Activated B cell treated with CpG ODN at 0.5 μM for 24 hours (primary cell): ENCODE measurements around the gene POLR1A. TPM values are rescaled to one million over a fixed set of nuclear protein-coding genes. Genes with fewer than 3 reads are reported as not detected.
A peak's percentile ranks its signal among the peaks of the same experiment; 100 is the strongest.

Source experiments
- ATAC-seq: fragments of 200-7000 bp; cut with Tn5 transposase; one replicate; pipeline ENCODE4 v1.10.0; 2021; ENCODE audit warnings: low read depth, mild to moderate bottlenecking, moderate library complexity
- CTCF ChIA-PET: fragments of 350-600 bp; sonication (Branson Sonifier 250); formaldehyde crosslinking; loops from one replicate; lab custom pipeline; 2021; ENCODE audit warnings: antibody characterized with exemption; lab: Charles Lee
- POLR2A ChIA-PET: fragments of 350-600 bp; sonication (Branson Sonifier 250); formaldehyde crosslinking; loops from one replicate; lab custom pipeline; 2021; ENCODE audit warnings: antibody characterized with exemption; lab: Charles Lee
- DNase-seq: peaks from one replicate; pipeline ENCODE4 v3.0.0; 2022
- H3K27ac Mint-ChIP-seq: one replicate; pipeline ENCODE4 v1.8.0; 2020; ENCODE audit warnings: mixed read lengths
- H3K27me3 Mint-ChIP-seq: one replicate; pipeline ENCODE4 v1.8.0; 2021; ENCODE audit warnings: mixed read lengths
- H3K36me3 Mint-ChIP-seq: one replicate; pipeline ENCODE4 v1.8.0; 2021; ENCODE audit warnings: low read depth, mixed read lengths
- H3K4me1 Mint-ChIP-seq: one replicate; pipeline ENCODE4 v1.8.0; 2021; ENCODE audit warnings: mixed read lengths
- H3K4me3 Mint-ChIP-seq: one replicate; pipeline ENCODE4 v1.8.0; 2020; ENCODE audit warnings: mild to moderate bottlenecking, mixed read lengths
- H3K9me3 Mint-ChIP-seq: one replicate; pipeline ENCODE4 v1.8.0; 2020; ENCODE audit warnings: mixed read lengths
- CTCF ChIP-seq: fragments of 200-600 bp; IDR thresholded peaks from one replicate; pipeline ENCODE4 v1.8.0; 2022; ENCODE audit warnings: antibody characterized with exemption, mild to moderate bottlenecking
- intact Hi-C: fragments of 100-400 bp; cut with micrococcal nuclease; formaldehyde crosslinking; loops from one replicate; pipeline ENCODE4 v1.15.1; 2024
- total RNA-seq: library from RNA; stranded (reverse); gene quantifications from 2 replicates; pipeline ENCODE4 v1.2.3, GENCODE V29; 2022

Gene POLR1A
- total RNA-seq, 1 donor from 2014 or later = 53.4 TPM

- ChIA-PET POLR2A (no interaction called here), CTCF (interaction anchor here (1.4 kb wide), 1 partner anchor 17 kb away, joined by 3 read pairs; no protein-coding TSS in a partner anchor)
- TF ChIP-seq CTCF = no peak
- ATAC-seq (no peak), DNase-seq (no peak)
- Mint-ChIP-seq H3K9me3 (no peaks in the 10 kb centered on the region), H3K36me3 (peaks cover 77% of the 10 kb centered on the region), H3K27me3 (no peaks in the 10 kb centered on the region), H3K27ac (peak overlapping the region; percentile 1), H3K4me3 (no peak overlapping the region), H3K4me1 (peaks cover under 1% of the 10 kb centered on the region)
- intact Hi-C loops = no loop called here
Measured at GRCh38 chr2:86097114-86097896, 8.4 kb downstream of the POLR1A start.

GRCh38 chr2:86094229-86094628 is 11.5 kb downstream of the POLR1A start:
- no peak overlapping the region for H3K4me3 Mint-ChIP-seq
- ChIA-PET POLR2A (no interaction called here), CTCF (no interaction called here)
- no peak overlapping the region for H3K27ac Mint-ChIP-seq
- intact Hi-C loops = no loop called here
- ATAC-seq (no peak), DNase-seq (no peak)
- peaks cover 80% of the 10 kb centered on the region for H3K36me3 Mint-ChIP-seq
- TF ChIP-seq CTCF = no peak
- H3K4me1 Mint-ChIP-seq = no peaks in the 10 kb centered on the region
- no peaks in the 10 kb centered on the region for H3K27me3 Mint-ChIP-seq
- no peaks in the 10 kb centered on the region for H3K9me3 Mint-ChIP-seq

- Mint-ChIP-seq H3K27ac (no peak overlapping the region), H3K9me3 (no peaks in the 10 kb centered on the region), H3K4me3 (no peak overlapping the region), H3K4me1 (no peaks in the 10 kb centered on the region), H3K27me3 (no peaks in the 10 kb centered on the region), H3K36me3 (peaks cover 75% of the 10 kb centered on the region)
- ATAC-seq (no peak), DNase-seq (no peak)
- POLR2A ChIA-PET = no interaction called here
- CTCF ChIA-PET = interaction anchor here (1.1 to 1.5 kb wide), 3 partner anchors 8 to 359 kb away, joined by 3 to 7 read pairs (median 6); no protein-coding TSS in a partner anchor
- TF ChIP-seq CTCF = no peak
- intact Hi-C loops = no loop called here
Measured at GRCh38 chr2:86087936-86088850, 17.5 kb downstream of the POLR1A start.

GRCh38 chr2:86082756-86083155 is 22.9 kb downstream of the POLR1A start:
- peak overlapping the region; percentile 24 for H3K27ac Mint-ChIP-seq
- H3K9me3 Mint-ChIP-seq = no peaks in the 10 kb centered on the region
- CTCF ChIA-PET = interaction anchor here (9.7 kb wide), 1 partner anchor 254 kb away, joined by 236 read pairs; no protein-coding TSS in a partner anchor
- peaks cover 74% of the 10 kb centered on the region for H3K36me3 Mint-ChIP-seq
- POLR2A ChIA-PET = no interaction called here
- H3K4me3 Mint-ChIP-seq = no peak overlapping the region
- no peak for DNase-seq
- H3K4me1 Mint-ChIP-seq = peaks cover 31% of the 10 kb centered on the region
- no peak for ATAC-seq
- no peaks in the 10 kb centered on the region for H3K27me3 Mint-ChIP-seq
- TF ChIP-seq CTCF = no peak
- intact Hi-C loops = no loop called here
